ENCODE results near the gene HYDIN.

HYDIN gene

GRCh38 chr16:71230122-71230845 is at the start of gene HYDIN:
TSS of gene HYDIN (minus strand) at chr16:71230722. CDS start at chr16:71186895, 43,827 bp downstream.
- no peak for FAIRE-seq

DNA sequence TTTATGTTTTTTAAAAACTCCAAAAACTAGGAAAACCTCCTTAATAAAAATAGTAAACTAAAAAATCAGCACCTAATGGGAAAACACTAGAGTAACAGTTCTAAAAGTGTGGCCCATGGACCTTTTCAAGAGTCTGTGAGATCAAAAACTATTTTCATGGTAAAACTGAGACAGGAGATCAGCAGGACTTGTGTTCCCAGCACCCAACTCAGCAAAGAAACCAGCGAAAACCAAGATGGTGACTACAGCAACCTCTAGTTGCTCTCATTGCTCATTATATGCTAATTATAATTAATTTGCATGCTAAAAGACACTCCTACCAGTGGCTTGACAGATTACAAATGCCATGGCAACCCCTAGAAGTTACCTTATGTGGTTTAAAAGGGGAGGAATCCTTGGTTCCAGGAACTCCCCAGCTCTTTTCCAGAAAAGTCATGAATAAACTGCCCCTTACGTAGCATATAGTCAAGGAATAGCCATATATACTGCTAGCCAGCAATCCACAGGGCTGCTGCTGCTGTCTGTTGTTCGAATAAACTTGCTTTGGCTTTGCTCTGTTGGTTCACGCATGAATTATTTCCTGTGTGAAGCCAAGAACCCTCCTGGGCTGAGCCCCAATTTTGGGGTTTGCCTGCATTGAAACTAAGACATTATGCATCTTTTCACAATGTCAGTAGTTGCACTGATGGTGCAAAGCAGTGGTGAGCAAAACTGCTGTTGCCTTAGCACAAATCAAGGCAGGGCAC is 46.2 kb upstream of the HYDIN start:
- no peak for FAIRE-seq

- FAIRE-seq = no peak
Observed at GRCh38 chr16:71273384-71273783, 42.9 kb upstream of the HYDIN start.

DNA sequence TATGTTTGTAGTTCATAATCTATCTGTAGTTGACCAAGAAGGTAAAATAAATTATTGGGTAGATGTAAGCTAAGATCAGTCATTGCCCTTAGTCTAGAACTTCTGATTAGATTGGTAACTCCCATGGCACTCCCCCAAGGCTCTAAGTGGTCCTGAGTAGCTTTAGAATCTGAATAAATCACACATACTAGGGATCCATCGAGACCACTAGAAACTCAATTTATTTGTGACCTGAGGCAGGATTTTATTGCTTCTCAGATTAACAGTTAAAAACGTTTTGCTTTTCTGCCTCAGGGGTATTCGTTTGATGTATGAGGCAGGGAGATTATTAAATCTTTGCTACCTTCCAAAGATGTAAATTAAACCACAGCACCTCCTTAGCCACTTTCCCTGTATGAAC is 33.8 kb upstream of the HYDIN start:
- no peak for FAIRE-seq

- no peak for FAIRE-seq
Observed at GRCh38 chr16:71263582-71263981, 33.1 kb upstream of the HYDIN start.

DNA sequence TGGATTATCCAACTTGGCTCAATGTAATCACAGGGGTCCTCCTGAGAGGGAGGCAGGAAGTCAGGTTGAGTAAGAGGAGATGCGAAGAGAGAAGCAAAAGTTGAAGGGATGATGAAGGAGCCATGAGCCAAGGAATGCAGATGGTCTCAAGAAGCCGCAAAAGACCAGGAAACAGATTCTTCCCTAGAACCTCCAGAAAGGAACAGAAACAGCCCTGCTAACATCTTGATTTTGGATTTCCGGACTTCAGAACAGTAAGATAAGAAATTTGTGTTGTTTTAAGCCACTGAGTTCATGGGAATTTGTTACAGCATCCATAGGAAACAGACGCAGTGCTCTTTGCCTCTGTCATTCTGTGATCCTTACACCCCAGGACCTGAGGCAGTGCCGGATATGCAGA is 31.9 kb upstream of the HYDIN start:
- FAIRE-seq = no peak

DNA sequence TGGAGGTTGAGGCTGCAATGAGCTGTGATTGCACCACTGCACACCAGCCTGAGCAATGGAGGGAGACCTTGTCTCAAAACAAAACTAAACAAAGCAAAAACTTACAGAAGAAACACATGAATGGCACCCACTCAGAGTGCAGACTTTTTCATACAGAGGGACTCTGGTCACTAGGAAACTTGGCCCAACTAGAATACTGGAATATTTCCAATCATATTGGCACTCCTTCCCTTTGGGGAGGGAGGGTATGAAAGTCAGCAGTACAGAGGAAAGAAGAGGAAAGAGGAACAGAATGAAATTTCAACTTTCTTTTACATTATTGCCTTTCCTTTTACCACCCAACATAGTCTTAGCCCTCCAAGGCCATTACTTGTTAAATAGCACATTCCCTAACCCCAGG is 30.5 kb upstream of the HYDIN start:
- FAIRE-seq = no peak

DNA sequence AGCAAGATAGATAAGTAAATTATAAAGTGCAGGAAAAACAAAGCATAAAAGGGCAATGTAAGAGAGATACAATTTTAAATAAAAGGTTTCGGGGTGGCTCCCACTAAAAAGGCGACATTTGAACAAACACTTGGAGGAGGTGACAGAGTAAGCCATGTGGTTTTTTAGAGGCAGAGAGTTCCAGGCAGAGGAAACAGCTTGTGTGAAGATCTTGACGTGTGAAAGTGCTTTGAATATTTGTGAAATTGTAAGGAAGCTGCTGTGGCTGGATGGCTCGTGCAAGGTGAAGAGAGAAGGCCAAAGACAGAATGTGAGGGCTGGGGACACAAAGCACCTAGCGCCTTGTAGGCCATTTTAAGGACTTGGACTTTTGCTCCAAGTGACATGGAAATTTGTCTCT is 28.6 kb upstream of the HYDIN start:
- FAIRE-seq = no peak

GRCh38 chr16:71258372-71258771 is 27.9 kb upstream of the HYDIN start:
- no peak for FAIRE-seq

DNA sequence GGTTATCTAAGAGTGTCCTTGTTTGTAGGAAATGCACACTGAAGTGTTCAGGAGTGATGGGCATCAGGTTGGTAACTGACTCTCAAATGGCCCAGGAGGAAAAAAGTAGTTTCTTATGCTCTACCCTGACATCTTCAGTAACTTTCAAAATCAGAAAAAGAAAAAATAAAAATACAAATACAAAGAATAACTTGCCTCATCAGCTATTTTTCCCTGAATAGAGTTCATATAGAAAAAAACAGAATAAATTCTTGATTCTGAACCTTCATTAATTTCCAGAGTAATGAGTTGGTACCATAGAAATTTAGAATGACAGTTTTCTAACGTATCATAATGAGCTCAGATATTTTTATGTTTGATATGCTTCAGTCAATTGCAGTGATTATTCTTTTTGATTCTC is 27.2 kb upstream of the HYDIN start:
- no peak for FAIRE-seq

GRCh38 chr16:71255721-71256120 is 25.2 kb upstream of the HYDIN start:
- FAIRE-seq = no peak

DNA sequence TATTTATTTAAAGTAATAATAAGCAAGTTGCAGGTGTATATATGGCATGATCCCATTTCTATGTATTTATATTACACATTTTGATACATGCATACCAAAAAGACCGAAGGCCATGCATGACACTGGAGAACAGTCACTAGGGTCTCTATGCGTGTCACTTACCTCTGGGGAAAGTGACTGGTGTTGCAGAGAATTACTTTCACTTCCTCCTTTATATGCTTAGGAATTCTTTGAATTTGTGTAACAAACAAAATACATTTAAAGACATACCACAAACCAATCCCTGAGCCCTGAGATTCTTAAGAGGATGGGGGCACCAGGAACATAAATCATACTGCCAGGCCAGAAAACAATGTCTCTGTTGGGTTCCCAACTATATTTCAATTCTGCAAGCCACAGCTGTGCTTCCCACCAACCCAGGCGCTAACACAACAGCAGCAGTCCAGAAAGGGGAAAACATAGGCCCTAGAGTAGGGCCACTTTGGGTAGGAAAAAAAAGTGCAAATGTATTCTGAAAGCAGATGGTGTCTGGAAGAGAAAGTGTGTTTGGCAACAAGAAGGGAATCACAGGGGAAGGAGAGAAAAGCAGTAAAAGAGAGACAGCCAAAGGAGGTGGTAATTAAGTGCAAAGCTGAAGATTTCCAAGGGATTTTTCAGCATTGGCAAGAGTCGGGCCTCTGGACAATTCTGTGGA is 24.5 kb upstream of the HYDIN start:
- FAIRE-seq = no peak

DNA sequence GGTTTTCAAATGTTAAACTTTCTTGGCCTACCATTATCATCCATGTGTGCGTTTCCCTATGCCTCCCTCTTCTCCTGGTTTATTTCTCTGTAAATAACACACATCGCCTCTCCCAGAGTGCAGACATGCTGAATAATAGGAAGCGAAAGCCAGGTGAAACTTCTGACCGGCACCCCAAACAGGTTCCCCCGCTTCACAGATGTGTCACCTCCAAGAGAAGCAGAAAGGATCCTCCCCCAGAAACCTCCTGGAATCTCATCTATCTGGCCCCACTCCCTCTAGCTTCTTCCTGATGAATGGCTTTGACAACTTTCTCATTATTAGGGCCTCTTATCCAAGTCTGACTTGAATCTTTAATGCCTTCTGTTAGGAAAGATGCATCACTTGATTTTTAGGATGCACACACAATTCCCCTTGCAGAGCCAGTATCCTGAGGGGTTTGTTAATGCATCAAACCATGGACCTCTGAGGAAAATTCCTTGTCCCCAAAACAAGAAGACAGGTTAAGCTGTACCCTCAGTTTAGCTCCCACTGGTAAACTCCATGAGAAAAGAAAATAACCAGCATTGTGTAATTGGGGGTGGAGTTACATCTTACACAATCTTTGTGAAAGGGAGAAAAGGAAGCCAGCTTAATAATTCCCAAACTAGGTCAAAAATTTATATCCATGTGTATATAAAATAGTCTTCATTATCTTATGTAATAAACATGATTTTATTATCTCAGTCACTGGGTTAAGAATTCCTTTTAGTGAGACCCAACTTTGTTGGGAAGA is 20.1 kb upstream of the HYDIN start:
- no peak for FAIRE-seq

DNA sequence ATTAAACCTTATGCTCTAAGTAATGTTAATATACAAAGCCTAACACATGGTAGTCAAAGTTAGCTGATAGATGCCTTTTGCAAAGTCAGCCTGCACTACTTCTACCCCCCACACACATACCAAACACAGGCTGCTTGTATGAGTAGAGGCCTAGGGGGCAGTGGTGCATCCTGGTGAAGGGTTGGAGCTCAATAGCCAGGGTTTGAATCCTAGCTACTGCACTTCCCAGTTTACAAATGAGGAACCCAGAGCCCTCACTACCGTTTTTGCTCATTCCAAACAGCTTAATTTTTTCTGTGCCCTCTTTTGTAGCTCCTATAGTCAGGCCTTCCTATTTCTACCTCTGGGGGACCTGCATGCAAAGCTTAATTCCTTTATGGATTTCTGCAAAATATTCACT is 18.9 kb upstream of the HYDIN start:
- no peak for FAIRE-seq

DNA sequence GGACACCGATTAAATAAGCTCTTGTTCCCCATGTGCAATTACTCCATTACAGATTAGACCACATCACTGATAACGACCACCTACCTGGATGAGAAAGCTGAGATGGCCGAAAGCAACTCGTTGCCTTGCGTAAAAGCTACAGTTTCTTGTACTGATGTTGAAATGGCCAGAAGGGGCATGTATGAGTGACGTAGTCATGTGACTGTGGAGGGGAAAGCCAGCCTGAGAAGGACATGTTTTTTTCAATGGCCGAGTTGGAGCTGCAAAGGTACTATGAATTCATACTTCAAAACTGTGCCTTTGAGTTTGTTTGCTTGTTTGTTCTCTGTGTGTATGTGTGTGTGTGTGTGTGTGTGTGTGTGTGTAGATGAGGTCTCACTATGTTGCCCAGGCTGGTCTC is 17.0 kb upstream of the HYDIN start:
- no peak for FAIRE-seq

DNA sequence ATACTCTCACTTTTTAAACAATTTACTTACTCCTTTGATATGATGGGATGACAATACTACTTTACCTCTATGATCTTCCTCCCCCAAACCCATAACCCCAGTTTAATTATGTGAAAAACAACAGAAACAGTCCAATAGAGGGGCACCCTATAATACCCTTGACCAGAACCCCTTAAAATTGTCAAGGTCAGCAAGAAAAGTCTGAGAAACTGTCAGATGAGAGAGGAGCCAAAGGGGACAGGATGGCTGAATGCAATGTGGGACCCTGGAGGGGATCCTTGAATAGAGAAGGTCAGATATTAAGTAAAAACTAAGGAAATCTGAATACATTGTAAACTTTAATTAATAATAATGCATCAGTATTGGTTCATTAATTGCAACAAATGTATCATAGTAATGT is 15.8 kb upstream of the HYDIN start:
- no peak for FAIRE-seq

GRCh38 chr16:71244521-71244920 is 14.0 kb upstream of the HYDIN start:
- no peak for FAIRE-seq

GRCh38 chr16:71242601-71243000 is 12.1 kb upstream of the HYDIN start:
- FAIRE-seq = no peak

DNA sequence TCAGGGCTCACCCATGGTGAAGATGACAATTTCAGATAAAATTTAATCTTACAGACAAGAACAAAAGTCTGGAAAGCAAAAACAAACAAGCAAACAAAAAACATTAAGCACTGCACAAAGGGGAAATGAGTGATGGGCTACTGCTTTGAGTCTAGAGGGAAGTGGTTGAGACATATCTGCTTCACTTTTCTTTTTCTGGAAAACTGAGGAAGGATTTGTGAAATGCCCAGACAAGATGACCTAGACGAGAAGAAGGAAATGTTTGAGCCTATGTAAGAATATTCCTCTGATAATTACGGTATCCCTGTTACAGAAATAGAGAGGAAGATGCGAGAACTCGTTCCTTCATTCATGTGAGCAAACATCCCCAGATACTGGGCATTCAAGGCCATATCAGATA is 11.5 kb upstream of the HYDIN start:
- FAIRE-seq = no peak

DNA sequence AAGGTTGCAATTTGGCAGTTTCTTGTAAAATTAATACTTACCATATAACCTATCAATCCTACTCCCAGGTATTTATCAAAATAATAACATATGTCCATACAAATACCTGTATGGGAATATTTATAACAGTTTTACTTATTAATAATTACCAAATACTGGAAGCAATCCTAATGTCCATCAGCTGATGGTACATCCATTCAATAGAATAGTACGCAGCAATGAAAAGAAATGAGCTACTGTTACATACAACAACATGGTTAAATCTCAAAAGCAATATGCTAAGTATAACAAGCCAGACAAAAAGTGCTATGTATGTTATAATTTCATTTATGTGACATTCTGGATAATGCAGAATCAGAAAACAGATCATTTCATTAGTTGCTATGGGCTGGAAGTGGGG is 1.2 kb downstream of the HYDIN start:
- FAIRE-seq = no peak

DNA sequence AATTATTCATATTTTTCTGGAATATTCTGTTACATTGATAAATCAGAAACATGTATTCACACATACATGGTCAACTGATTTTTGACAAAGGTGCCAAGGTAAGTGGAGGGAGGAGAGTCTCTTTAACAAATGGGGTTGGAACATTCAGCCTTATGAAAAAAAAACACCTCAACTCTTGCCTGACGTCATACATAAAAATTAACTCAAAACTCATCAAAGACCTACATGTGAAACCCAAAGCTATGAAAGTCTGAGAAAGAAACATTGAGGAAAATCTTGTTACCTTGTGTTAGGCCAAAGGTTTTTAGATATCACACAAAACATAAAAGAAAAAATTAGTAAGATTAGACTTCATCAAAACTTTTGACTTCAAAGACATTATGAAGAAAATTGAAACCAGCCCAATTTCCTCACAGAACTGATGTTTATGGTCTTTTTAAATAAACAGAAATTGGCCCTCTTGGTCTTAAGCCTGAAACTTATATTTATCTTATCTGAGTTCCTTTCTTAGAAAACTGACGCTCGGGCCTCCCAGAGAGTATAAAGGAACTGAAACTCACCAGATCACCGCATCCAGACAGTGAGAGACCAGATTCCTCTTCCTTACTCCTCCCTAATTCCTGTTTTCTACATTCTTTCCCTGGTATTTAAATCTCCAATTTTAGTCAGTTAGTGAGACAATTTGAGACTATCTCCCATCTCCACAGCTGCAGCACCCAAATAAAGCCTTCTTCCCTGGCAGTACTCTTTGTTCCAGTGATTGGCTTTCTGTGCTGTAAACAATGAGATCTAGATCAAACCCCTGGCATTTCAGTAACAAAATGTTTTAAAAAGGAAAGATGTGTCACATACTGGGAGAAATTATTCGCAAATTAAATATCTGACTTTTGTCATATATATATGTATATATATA is 4.0 kb downstream of the HYDIN start:
- no peak for FAIRE-seq

DNA sequence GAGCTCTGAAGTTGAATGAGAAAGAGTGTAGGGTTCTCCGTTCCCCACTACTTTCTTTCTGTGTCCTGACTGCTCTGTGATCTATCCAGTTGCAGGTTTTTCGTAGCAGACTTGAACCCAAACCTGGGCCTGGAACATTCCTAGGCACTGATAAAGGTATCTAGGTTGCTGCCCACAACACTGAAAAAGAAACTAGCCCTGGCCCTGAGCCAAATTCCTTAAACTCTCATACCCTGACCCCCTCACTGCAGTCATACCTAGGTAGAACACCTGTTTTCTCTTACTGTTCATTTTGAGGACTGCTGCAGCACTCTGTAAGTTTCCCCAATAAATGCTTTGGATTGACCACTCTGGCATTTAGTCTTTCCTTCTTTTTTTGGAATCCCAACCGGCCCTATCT is 5.4 kb downstream of the HYDIN start:
- no peak for FAIRE-seq
